ENCODE results near the gene TMEM11.
A peak's percentile ranks its signal among the peaks of the same experiment; 100 is the strongest.

DNA sequence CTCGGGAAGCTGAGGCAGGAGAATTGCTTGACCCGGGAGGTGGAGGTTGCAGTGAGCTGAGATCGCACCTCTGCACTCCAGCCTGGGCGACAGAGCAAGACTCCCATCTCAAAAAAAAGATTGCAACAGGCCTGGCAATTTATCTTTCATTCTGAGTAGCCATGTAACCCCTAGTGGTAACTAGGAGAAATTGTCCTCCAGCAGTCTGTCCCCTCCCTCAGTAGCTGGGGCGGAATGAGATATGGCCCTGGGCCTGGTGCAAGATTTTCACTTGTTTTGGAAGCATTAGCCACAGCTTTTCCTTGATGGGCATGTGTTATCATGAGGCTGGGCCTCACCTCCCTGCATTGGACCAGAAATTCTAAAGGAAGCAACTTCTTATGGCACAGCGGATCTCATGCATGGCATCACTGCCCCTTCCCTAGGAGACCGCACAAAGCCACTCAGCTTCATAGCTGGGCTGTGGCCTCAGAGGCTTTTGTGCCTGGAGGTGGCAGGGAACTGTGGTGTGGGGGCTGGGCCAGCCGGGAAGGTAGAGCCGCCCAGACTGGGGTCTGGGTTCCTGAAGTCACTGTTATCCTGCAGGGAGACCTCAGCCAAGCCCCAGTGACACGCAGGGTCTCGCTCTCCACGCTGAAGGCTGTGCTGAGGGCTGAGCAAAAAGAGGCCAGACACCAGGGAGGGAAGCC, 25.9 kb upstream of the TMEM11 start:
- TF ChIP-seq ZC3H11A (IDR thresholded peaks at IDR 0.05) (no peak), RCOR1 (IDR thresholded peaks at IDR 0.05; ENCODE audit: low read depth, low read length) (no peak), BHLHE40 (IDR thresholded peaks at IDR 0.05; ENCODE audit: low read depth, low read length) (no peak), CTCF (IDR thresholded peaks at IDR 0.05) (peak; percentile 40), HEYL (CRISPR knock-in tag; IDR thresholded peaks at IDR 0.05) (no peak), MYC (IDR thresholded peaks at IDR 0.05; ENCODE audit: borderline replicate concordance, low read length) (no peak), SREBF2 (IDR thresholded peaks at IDR 0.05) (no peak), RAD21 (conservative IDR thresholded peaks at IDR 0.05 in 1 of 2, IDR thresholded peaks at IDR 0.05 in 1 of 2) (peak in 1 of 2 experiments; percentile 33; a peak in 1 of 5 replicates), MAFK (IDR thresholded peaks at IDR 0.05; ENCODE audit: partially characterized antibody) (no peak), NFE2L2 (conservative IDR thresholded peaks at IDR 0.05; ENCODE audit: low read length) (no peak), REST (IDR thresholded peaks at IDR 0.05) (no peak), NR3C1 (IDR thresholded peaks at IDR 0.05) (no peak), BCL3 (IDR thresholded peaks at IDR 0.05) (no peak)

All from A549 (cell line).